T1000 (cell line): ENCODE results near the gene SOCS7.

ENCODE experiments used
- DNase-seq: peaks from one replicate; lab custom pipeline; 2025; ENCODE audit warnings: mixed read lengths; lab: John Stamatoyannopoulos, UW

The SOCS7 gene

DNA sequence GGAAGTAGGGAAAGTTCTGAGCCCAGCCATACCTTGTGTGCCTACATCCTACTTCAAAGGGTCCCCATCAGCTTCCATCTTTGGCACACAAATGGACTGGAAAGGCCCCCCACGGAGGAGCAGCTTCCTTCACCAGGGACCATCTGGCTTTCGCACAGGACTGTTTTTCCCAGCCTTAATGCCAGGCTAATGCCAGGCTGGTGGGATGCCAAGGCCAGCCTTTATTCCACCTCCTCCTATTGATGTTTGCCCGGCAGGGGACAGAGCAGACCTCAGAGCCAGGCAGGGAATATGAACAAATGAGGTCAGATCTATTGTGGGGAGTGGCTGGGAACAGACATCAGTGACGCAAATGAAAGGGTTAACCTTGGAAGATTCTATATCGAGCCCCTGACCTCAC is 13.6 kb upstream of the SOCS7 start:
- DNase-seq = no peak

DNA sequence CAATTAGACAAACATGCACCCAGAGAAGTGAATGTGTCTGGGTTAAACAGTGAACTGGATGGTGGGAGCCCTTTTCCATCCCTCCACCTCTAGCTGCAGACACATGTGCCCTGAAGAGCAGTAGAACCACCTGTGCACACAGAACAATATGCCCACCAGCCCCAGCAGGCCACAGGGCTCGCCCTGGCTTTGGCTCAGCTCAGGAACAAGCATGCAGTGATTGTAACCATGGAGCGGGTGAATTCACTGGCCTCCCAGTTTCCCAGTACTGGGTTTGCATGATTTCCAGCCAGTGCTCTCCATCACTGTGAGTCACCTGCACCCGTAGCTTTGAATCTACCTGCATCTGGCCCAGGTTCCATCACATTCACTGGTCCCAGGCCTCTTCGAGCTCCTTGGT is 13.1 kb upstream of the SOCS7 start:
- no peak for DNase-seq

DNA sequence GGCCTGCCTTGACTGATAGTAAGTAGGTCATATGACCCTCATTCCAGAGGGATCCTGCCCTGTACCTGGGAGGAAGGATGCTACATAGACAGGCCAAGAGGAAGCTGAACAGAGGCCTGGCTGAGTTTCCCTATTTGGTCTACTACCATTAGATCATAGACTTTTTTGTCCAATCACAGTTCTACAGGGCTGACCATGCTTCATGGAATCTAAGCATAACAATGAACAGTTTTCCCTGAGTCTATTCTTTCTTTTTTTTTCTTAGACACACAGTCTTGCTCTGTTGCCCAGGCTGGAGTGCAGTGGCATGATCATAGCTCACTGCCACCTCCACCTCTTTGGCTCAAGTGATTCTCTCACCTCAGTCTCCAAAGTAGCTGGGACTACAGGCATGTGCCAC is 11.8 kb upstream of the SOCS7 start:
- DNase-seq = no peak

DNA sequence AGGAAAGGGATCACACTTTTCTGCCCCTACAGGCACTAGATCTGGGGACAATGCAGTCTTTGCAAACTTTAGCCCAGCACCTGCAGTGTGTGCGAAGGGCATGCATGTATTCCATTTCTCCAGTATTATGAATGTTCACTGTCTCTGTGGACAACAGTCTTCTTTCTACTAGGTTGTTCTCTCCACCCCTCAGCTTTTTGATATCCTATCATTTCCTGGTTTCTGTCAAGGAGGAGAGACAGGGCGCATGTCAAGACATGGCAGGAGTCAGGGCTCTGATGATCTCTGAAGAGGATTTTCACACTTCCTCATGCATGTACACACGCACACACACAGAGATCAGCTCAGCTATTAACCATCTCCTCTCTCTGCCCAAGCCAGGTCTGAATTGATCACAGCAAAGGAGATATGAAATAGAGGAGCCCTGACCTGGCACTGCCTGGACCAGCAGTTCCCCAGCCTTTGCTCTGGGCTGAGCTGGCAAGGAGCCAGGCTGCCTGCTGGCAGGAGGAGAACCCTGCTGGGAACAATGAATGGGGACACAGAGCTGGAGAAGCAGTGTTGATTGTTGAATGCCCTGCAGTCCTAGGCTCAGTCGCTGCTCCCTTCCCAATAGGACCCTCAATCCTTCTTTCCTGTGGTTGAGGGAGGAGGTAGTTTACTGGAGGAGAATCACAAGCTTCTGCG is 10.5 kb upstream of the SOCS7 start:
- DNase-seq = no peak

DNA sequence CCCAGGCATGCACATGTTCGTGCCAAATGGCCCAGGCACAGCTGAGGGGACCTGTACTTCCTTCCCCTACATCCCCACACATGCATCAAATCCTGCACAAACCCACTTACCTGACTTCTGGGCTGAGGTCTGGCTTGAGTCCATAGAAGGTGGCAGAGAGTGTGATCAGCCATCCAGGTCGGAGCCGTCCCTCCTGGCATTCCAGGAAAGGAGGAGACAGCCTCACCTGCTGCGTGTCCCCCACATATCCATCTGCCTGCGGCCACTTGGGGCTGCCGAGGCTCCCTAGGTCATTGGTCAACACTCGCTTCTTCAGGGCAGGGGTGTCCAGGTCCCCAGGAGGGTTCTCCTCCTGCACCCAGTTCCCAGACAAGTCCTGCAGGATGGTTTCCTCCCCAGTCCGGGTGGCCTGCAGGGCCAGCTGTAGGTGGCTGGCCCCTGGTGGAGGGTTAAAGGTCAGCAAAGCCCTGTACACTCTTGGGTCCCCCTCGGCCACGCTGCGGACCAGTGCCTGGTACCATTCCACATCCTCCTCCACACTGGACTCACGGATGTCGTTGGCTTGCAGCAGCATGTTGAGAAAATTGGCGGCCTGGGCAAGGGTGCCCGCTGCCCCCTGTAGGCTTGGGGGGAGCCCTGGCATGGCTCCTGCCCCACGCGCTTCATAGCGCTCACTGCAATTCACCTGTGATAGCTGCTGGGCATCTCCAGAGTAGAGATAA is 8.6 kb upstream of the SOCS7 start:
- DNase-seq = no peak

DNA sequence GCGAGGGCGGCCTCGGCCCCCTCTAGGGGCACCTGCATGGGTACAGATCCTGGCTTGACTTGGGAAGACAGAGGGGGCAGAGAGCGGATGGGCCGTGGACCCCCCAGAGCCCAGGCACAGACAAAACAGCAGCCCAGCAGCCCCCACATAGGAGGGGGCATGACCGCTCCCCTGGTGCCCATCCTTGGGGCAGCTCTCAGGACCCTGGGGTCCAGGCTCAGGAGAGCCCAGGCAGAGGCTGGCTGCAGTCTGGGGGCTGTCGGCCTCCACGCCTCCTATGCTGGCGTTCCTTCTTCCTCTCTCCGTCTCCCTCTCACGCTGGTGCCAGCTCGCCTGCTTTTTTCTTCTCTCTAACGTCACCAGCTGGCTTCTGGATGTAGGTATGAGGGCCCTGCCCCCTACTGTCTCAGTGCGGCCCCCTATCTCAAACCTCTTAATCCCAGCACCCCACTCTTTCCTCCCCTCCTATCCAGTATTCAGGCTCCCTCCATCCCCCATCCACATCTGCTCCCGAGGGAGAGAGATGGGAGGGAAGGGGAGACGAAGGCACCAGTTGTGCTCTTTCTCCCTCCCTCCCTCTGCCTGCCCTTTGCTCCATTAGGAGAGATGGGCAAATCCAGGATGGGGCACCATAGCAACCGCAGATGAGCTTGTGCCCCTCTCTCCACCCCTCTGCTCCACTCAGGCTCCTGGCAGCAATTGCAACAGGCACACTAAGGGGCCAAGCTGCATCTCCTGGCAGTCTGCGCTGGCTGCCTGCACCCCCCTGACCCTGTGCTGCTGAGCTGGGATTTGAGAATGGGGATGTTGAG is 7.8 kb upstream of the SOCS7 start, which contains the start of gene GPR179:
TSS of gene GPR179 (minus strand) at position 349 of the 812 bp plus-strand sequence. CDS start at position 182, 167 bp downstream.
- DNase-seq = no peak

DNA sequence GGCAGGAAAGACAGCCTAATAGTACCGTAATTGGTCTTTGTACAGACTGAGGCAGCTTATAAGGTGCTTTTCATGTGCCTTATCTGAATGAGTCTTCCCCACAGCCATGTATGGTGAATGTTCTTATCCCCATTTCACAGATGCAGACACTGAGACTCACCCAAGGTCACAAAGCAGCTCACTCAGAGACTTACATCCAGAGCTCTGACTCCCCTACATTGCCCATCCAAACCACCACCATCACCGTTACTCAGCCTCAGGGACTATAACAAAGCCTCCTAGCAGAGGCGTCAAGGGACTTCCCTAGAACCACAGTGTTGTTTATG is 7.3 kb upstream of the SOCS7 start:
- no peak for DNase-seq

DNA sequence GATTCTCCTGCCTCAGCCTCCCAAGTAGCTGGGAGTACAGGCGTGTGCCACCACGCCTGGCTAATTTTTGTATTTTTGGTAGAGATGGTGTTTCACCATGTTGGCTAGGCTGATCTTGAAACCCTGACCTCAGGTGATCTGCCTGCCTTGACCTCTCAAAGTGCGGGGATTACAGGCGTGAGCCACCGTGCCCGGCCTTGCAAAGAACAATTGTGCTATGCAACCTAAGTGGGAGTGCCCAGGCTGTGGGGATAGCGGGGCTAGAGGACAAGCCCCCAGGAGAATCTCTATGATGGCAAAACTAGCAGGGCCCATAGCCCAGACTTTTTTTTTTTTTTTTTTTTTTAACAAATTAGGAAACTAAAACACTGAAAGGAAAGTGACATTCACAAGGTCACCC is 5.9 kb upstream of the SOCS7 start:
- no peak for DNase-seq

DNA sequence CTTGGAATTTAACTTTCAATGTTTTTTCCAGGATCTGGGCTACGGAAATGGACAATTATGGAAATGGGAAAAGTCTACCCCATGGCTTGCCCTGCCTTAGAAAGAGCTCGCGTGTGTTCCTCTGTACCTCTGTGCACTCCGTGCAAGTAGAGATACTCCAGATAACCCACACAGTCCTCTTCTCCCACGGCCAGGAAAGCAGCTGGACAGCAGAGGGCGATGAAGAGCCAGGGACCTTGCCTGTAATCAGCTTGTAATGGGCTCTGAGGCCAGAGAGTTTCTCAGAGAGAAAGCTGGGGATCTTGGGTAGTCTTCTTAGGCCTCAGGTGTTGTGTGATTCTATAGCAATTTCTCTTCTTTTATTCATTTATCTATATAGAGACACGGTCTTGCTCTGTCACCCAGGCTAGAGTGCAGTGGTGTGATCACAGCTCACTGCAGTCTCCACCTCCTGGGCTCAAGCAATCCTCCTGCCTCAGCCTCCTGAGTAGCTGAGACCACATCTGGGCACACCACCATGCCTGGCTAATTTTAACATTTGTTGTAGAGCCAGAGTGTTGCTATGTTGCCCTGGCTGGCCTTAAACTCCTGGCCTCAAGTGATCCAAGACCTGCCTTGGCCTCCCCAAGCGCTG is 2.4 kb upstream of the SOCS7 start:
- peak; percentile 72 for DNase-seq

DNA sequence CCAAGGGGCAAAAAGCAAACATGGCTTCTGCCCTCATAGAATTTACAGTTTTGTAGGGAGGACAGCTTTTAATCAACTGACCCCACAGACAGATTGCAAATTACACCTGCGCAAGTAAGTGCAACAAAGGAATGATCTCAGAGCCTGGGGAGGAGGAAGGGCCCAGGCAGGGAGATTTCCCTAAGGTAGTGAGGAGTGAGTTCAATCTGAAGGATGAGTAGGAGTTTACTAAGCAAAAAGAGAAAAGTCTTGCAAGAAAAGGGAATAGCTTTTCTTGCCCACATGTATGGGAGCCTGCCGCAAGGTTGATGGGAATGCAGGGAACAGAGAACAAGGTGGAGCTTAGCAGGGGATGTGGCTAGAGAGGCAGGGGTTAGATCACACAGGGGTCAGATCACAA is 1.6 kb upstream of the SOCS7 start:
- DNase-seq = no peak

DNA sequence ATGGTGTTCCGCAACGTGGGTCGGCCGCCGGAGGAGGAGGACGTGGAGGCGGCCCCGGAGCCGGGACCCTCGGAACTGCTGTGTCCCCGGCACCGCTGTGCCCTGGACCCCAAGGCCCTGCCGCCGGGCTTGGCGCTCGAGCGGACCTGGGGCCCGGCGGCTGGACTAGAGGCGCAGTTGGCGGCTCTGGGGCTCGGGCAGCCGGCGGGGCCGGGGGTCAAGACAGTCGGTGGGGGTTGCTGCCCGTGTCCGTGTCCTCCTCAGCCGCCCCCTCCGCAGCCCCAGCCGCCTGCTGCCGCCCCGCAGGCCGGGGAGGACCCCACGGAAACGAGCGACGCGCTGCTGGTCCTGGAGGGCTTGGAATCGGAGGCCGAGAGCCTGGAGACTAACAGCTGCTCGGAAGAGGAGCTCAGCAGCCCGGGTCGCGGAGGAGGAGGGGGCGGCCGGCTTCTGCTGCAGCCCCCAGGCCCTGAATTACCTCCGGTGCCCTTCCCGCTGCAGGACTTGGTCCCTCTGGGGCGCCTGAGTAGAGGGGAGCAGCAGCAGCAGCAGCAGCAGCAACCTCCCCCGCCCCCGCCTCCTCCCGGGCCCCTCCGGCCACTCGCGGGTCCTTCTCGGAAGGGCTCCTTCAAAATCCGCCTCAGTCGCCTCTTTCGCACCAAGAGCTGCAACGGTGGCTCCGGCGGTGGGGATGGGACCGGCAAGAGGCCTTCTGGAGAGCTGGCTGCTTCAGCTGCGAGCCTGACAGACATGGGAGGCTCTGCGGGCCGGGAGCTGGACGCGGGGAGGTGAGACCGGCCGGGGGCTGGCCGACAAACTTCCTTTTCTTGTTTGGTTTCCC is 821 bp downstream of the SOCS7 start:
- no peak for DNase-seq

DNA sequence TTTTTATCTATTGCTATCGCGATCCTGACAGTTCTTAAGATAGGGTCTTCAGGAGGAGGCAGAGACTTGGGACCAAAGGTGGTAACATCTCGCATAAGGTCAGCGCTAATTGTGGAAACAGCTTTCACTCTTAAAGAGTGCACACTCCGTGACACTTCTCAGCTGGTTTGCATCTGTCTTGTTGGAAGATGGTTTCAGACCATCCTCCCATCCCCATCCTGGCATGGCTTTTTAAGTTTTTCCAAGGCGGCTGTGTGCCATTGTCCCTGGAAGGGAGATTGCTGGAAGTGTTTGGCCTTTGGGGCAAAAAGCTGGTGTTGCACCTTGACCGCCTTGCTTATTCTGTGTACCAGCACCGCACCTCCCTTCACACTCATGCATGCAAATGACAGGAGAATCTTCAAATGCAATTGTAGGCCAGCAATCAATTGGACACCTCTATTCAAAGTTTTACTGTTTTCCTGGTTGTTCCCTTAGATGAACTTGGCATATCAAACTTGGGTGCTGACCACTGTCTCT is 1.5 kb downstream of the SOCS7 start:
- no peak for DNase-seq

DNA sequence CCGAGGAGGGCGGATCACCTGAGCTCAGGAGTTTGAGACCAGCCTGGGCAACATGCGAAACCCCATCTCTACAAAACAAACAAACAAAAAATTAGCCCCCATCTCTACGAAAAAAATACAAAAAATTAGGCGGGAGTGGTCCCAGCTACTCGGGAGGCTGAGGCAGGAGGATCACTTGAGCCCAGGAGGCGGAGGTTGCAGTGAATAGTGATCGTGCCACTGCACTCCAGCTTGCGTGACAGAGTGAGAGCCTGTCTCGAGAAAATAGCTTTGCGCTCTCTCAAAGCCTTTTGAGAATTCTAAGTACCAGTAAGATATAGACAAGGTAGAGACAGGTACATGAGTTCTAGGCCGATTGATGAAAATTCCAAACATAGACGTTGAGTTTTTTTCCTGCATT is 2.0 kb downstream of the SOCS7 start:
- DNase-seq = no peak

DNA sequence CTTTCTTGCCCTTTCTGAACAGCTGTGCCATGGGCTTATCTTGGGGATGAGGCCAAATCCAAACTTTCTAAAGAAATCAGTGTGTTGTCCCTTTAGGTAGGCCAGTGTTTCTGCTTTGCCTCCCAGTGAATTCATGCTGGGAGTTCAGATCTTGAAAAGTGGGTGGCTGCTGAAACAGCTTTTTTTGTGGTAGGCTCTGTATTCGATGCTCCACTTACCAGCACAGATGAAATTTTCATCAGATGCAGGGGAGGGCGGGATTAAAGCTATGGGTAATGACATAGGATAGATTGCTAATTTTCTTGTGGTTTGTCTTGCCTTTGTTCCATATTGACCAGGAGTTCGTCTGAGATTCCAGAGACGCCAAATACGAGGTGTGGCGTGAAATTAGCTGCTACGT is 2.8 kb downstream of the SOCS7 start:
- DNase-seq = no peak

DNA sequence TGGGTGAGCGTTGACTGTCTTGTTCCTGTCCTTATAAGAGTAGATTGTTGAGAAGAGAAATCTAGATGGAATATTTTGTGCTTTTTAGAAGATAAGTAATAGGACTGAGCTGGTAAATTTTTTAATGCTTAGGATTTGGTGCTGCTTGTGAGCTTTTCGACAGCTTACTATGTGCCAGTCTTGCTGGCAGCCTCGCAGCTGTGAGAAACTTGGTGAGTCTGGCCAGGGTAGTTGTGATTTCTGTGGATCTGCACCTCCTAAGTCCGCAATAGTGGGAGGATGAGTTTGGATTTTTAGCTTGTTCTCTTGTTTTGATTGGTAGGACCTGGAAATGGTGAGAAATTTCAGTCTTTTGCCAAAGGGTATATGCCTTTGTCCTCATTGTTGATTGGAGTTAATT is 3.6 kb downstream of the SOCS7 start:
- DNase-seq = no peak

DNA sequence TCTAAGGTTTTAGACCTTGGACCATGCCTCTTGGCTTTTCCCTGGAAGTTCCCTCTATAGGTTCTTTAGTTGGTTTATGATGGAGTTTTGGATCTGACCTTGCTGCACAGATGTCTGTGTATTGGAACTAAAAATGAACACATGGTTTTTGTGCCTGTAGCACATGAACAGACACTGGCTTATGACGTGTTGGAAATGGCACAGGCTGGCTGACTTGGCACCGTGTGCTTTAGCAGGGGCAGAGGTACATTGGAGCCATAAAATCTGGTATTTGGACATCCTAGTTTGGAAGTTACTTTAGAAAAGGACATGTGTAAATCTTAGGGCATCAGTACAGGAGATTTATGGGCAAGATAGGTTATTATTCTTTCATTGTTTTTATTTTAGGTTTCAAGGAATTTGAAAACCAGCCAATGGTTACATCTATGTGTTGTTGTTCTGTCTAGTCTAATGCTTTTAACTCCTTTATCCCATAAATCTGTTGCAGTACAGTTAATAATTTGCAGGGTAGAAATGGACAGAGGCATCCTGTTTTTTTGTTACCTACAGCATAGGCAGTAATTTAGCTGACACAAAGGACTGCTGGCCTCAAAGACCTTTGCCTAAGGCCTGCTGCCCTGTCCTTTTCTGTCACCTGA is 6.0 kb downstream of the SOCS7 start:
- DNase-seq = no peak

DNA sequence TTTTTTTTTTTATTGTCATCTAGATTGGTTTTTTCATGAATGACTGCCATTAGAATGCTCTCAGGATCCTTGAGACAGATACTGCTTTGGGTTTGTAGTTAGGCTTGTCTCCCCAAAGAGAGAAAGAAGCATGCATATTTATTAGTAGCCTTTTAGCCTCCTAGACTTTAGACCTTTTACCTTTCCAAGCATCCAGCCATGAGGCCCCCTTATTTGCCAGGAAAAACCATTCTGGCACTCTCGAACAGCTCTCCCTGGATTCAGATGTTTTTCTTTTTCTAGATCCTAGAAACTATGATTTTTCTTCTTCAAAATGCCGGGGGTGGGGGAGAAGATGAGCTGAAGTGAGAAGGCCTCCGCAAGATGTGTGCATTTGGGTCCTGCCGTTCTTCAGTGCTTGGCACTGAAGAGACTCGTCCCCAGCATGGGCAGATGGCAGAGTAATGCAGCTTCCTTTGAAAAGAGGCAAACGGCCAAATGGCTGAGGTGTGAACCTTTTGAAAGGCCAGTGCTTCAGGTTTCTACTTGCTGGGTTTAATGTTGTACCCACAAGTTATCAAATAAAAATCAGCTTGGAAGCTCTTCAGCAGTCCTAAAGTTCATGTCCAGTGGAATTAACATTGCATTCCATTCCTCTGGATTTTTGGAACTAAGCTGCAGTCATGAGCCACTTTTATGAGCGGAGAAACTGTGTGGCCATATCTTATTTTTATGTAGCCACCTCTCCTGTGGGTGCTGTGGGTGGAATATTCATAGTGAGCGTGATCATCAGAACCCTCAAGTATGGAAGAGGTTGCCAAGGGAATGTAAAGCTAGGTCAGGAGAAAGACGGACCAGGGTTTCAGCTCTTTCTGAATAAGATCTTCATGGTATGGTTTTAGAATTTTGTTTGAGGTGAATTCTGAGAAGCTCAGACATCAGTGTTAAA is 7.2 kb downstream of the SOCS7 start:
- no peak for DNase-seq

DNA sequence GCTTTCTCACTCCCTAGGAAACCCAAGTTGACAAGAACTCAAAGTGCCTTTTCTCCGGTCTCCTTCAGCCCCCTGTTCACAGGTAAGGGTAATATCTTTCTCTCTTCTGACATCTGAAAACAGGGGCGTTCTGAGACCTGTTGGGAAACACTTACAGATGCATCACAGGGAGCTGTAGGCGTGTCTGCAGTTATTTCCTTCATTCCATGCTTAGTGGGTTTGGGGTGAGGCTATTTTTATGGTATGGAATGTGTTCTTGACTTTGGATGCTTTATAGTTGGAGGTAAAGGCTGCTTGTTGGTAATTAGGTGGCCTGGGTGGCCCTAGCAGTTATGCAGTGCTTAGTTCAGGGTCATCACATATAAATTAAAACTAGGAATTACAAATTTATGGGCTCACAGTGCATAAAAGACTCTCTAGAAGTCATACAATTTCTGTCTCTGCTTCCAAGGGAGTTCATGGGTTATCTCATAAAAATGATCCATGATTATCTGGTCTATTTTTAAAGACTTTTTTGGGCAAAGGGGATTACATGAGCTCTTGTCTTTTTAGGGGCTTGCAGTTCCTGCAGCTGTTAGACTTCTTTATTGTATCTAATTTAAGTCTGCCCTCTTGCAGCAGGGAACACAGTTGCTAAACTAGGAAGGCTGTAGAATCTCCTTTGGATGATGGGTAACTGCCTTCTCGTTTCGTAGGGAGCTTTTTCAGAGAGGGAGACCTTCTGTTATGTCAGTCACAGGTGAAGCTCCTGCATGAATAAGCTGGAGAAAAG is 10.2 kb downstream of the SOCS7 start:
- no peak for DNase-seq

DNA sequence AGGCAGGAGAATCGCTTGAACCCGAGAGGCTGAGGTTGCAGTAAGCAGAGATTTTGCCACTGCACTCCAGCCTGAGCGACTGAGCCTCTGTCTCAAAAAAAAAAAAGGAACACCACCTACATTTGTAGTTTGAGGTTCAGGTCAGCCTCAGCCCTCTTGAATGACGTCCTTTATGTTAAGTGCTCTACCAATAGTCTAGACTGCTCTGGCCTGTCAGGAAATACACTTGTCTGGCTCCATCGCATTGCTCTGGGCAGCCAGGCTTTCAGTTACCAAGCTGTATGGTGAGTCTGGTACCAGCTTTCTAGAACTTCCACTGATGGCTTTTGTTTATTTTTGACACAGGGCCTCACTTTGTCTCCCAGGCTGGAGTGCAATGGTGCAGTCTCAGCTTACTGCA is 11.4 kb downstream of the SOCS7 start:
- no peak for DNase-seq
